Liver (tissue), 9 donors: ENCODE measurements around the gene NDUFB7. TPM values are rescaled to one million over a fixed set of nuclear protein-coding genes. Genes with fewer than 3 reads are reported as not detected.
"Not testable (repeated sequence)": the region's sequence is repeated elsewhere in the genome, so short reads cannot be mapped to it uniquely, and the experiment has no call there.

Source experiments
- DNase-seq: peaks from one replicate; pipeline ENCODE4 v3.0.0-alpha.2; 2017; ENCODE audit warnings: low spot score
- H3K27ac ChIP-seq, 2 donors: one replicate each; pipeline ENCODE4 v1.7.0; 2013; ENCODE audit warnings: inconsistent platforms in 2 of 2, low read length in 2 of 2, control low read depth in 1 of 2, low read depth in 1 of 2, mild to moderate bottlenecking in 1 of 2
- H3K27me3 ChIP-seq, 4 donors: one replicate each; pipeline versions ENCODE4 v1.6.1 to v1.7.0; 2013; ENCODE audit warnings: low read length in 3 of 4, inconsistent platforms in 1 of 4, mild to moderate bottlenecking in 1 of 4, moderate library complexity in 1 of 4; ENCODE audit not compliant: control insufficient read depth in 4 of 4, insufficient read depth in 4 of 4
- H3K36me3 ChIP-seq, 4 donors: one replicate each; pipeline versions ENCODE4 v1.6.1 to v1.7.0; 2013; ENCODE audit warnings: low read length in 3 of 4, mild to moderate bottlenecking in 3 of 4, low read depth in 1 of 4, moderate library complexity in 1 of 4; ENCODE audit not compliant: control insufficient read depth in 4 of 4, insufficient read depth in 3 of 4
- H3K4me1 ChIP-seq, 4 donors: one replicate each; pipeline versions ENCODE4 v1.6.1 to v1.7.0; 2013; ENCODE audit warnings: low read length in 3 of 4, mild to moderate bottlenecking in 3 of 4, moderate library complexity in 1 of 4; ENCODE audit not compliant: control insufficient read depth in 4 of 4, insufficient read depth in 4 of 4
- H3K4me3 ChIP-seq, 3 donors: one replicate each; pipeline versions ENCODE4 v1.6.1 to v1.7.0; 2013; ENCODE audit warnings: low read length in 3 of 3, control low read depth in 1 of 3, low read depth in 1 of 3, mild to moderate bottlenecking in 1 of 3
- H3K9ac ChIP-seq, 2 donors: one replicate each; pipeline ENCODE4 v1.7.0; 2013; ENCODE audit warnings: low read length in 2 of 2, mild to moderate bottlenecking in 2 of 2, moderate library complexity in 2 of 2, control low read depth in 1 of 2, low read depth in 1 of 2
- H3K9me3 ChIP-seq, 4 donors: one replicate each; pipeline versions ENCODE4 v1.6.1 to v1.7.0; 2013; ENCODE audit warnings: low read length in 3 of 4; ENCODE audit not compliant: control insufficient read depth in 4 of 4
- ATF3 ChIP-seq: IDR thresholded peaks from 2 replicates; pipeline ENCODE4 v1.6.1; 2016; ENCODE audit warnings: antibody characterized with exemption
- CTCF ChIP-seq: fragments of 150-350 bp; IDR thresholded peaks from 2 replicates; pipeline ENCODE4 v1.5.1; 2017; ENCODE audit warnings: improper control_type of control experiment, low read depth, low read length; ENCODE audit not compliant: missing input control
- EGR1 ChIP-seq, 2 donors: IDR thresholded peaks; 2 replicates each; pipeline ENCODE4 v1.6.1; 2016 to 2018; ENCODE audit warnings: antibody characterized with exemption in 2 of 2, low read depth in 2 of 2
- FOXA1 ChIP-seq: IDR thresholded peaks from 2 replicates; pipeline ENCODE4 v1.6.1; 2016; ENCODE audit warnings: antibody characterized with exemption
- FOXA2 ChIP-seq: IDR thresholded peaks from 2 replicates; pipeline ENCODE4 v1.6.1; 2016; ENCODE audit warnings: antibody characterized with exemption
- HNF4A ChIP-seq, 2 donors: conservative IDR thresholded peaks; 2 replicates each; pipeline ENCODE4 v1.6.1; 2016; ENCODE audit warnings: antibody characterized with exemption in 2 of 2, mild to moderate bottlenecking in 2 of 2
- MAX ChIP-seq: IDR thresholded peaks from 2 replicates; pipeline ENCODE4 v1.6.1; 2016; ENCODE audit warnings: antibody characterized with exemption
- NR2F2 ChIP-seq: IDR thresholded peaks from 2 replicates; pipeline ENCODE4 v1.6.1; 2016; ENCODE audit warnings: antibody characterized with exemption
- REST ChIP-seq: IDR thresholded peaks from 2 replicates; pipeline ENCODE4 v1.6.1; 2016; ENCODE audit warnings: antibody characterized with exemption, mild to moderate bottlenecking
- RXRA ChIP-seq, 2 donors: IDR thresholded peaks; 2 replicates each; pipeline ENCODE4 v1.6.1; 2017 to 2018; ENCODE audit warnings: antibody characterized with exemption in 2 of 2, mild to moderate bottlenecking in 1 of 2
- SP1 ChIP-seq: IDR thresholded peaks from 2 replicates; pipeline ENCODE4 v1.6.1; 2018; ENCODE audit warnings: antibody characterized with exemption, mild to moderate bottlenecking
- TAF1 ChIP-seq: conservative IDR thresholded peaks from 2 replicates; pipeline ENCODE4 v1.6.1; 2016; ENCODE audit warnings: antibody characterized with exemption, mild to moderate bottlenecking
- ZBTB33 ChIP-seq: IDR thresholded peaks from 2 replicates; pipeline ENCODE4 v1.6.1; 2016; ENCODE audit warnings: antibody characterized with exemption
- WGBS: extraction: QIAGEN DNeasy Blood & Tissue Kit; methylation state at CpG from one replicate; pipeline ENCODE4 v1.1.7; 2013; 5-methylcytosine and 5-hydroxymethylcytosine counted together
- polyA plus RNA-seq, 2 donors: library from polyadenylated mRNA; stranded (reverse) in 1 of 2; unstranded in 1 of 2; fragments of 200-250 nt in 1 of 2; fragments of >200 nt in 1 of 2; fragmentation: Nextera tagmentation in 1 of 2; extraction: Ambion mirVana in 1 of 2; gene quantifications; one replicate each; pipeline versions ENCODE4 v1.2.1 to v1.2.3, GENCODE V29; 2013 to 2015
- total RNA-seq, 2 donors: library from RNA; depleted of rRNA; stranded (reverse); fragments of >200 nt; gene quantifications; one replicate each; pipeline ENCODE4 v1.2.3, GENCODE V29; 2014
- donor health status: healthy.
- donor health status: healthy.
- donor health status: healthy.
- donor health status: healthy.
- donor health status: healthy.

NDUFB7 gene
- total and polyA plus RNA-seq, 4 donors = 110 to 293 (median 252) TPM

- Histone ChIP-seq H3K27ac (no peak overlapping the region), H3K4me3 (no peak overlapping the region), H3K36me3 (no peaks in the 10 kb centered on the region), H3K4me1 (no peaks in the 10 kb centered on the region), H3K9ac (no peak overlapping the region), H3K9me3 (peaks cover 0 to 4% (median 2%) of the 10 kb centered on the region in 4 donors), H3K27me3 (no peaks in the 10 kb centered on the region)
- no peak for DNase-seq
- TF ChIP-seq SP1 (no peak), FOXA1 (no peak), TAF1 (no peak), MAX (no peak), RXRA (IDR thresholded peaks at IDR 0.05) (no peak), ATF3 (no peak), FOXA2 (no peak), EGR1 (IDR thresholded peaks at IDR 0.05; ENCODE audit: low read depth in 2 of 2) (no peak), REST (no peak), CTCF (no peak), NR2F2 (no peak), ZBTB33 (no peak), HNF4A (conservative IDR thresholded peaks at IDR 0.05) (no peak)
- WGBS = 59% methylated on average over 4 of the region's 4 CpGs
Observed at GRCh38 chr19:14614099-14614412, 42.2 kb upstream of the NDUFB7 start.

GRCh38 chr19:14613399-14614098, 41.7 kb upstream of the NDUFB7 start:
- not testable (repeated sequence) for H3K27ac ChIP-seq, DNase-seq, H3K27me3 ChIP-seq, H3K9ac ChIP-seq, H3K4me3 ChIP-seq, H3K36me3 ChIP-seq, H3K9me3 ChIP-seq, H3K4me1 ChIP-seq
- 75% methylated on average over 14 of the region's 14 CpGs for WGBS
